Neural cell (in vitro differentiated cells): ENCODE results near the gene TOPORS. TPM values are rescaled to one million over a fixed set of nuclear protein-coding genes. Genes with fewer than 3 reads are reported as not detected.

Experiments
- H2AFZ ChIP-seq: fragments of 200-600, 300-800 bp; sonication (generic), shearing (Covaris generic); 2 replicates; pipeline ENCODE4 v1.6.0; 2014; ENCODE audit warnings: low read depth, mild to moderate bottlenecking, antibody characterized with exemption, low read length, moderate library complexity
- H3F3A ChIP-seq: fragments of 200-600 bp; shearing (Covaris generic); 2 replicates; pipeline ENCODE4 v1.6.1; 2016; ENCODE audit warnings: mild to moderate bottlenecking, moderate library complexity, mixed read lengths, antibody characterized with exemption, low read length; ENCODE audit not compliant: insufficient read depth, poor library complexity, severe bottlenecking
- H3K27ac ChIP-seq: fragments of 200-600, 300-800 bp; sonication (generic), shearing (Covaris generic); 2 replicates; pipeline ENCODE4 v1.5.1; 2014; ENCODE audit warnings: mild to moderate bottlenecking, low read length, moderate library complexity
- H3K27me3 ChIP-seq: fragments of 300-800, 200-600 bp; sonication (generic), shearing (Covaris generic); 2 replicates; pipeline ENCODE4 v1.6.0; 2014; ENCODE audit warnings: mild to moderate bottlenecking, low read depth, low read length, moderate library complexity; ENCODE audit not compliant: insufficient read depth
- H3K36me3 ChIP-seq: fragments of 300-800, 200-600 bp; sonication (generic), shearing (Covaris generic); 2 replicates; pipeline ENCODE4 v1.5.1; 2014; ENCODE audit warnings: mild to moderate bottlenecking, antibody characterized with exemption, low read length, moderate library complexity; ENCODE audit not compliant: insufficient read depth
- H3K4me2 ChIP-seq: fragments of 300-800, 200-600 bp; sonication (generic), shearing (Covaris generic); 2 replicates; pipeline ENCODE4 v1.6.0; 2014; ENCODE audit warnings: mild to moderate bottlenecking, low read length
- H3K4me3 ChIP-seq: fragments of 300-800, 200-600 bp; sonication (generic), shearing (Covaris generic); 2 replicates; pipeline ENCODE4 v1.5.1; 2014; ENCODE audit warnings: mild to moderate bottlenecking, low read length, moderate library complexity
- H3K79me2 ChIP-seq: fragments of 200-600 bp; shearing (Covaris generic); replicated peaks from 2 replicates; pipeline ENCODE4 v1.6.0; 2014; ENCODE audit warnings: mild to moderate bottlenecking, low read length, moderate library complexity; ENCODE audit not compliant: insufficient read depth
- H3K9ac ChIP-seq: fragments of 300-800, 200-600 bp; sonication (generic), shearing (Covaris generic); 2 replicates; pipeline ENCODE4 v1.6.1; 2016; ENCODE audit warnings: mild to moderate bottlenecking, low read length, mixed read lengths
- H3K9me2 ChIP-seq: fragments of 200-600 bp; shearing (Covaris generic); 2 replicates; pipeline ENCODE4 v1.6.1; 2016; ENCODE audit warnings: mild to moderate bottlenecking, low read length, mixed read lengths; ENCODE audit not compliant: insufficient read depth
- H3K9me3 ChIP-seq: fragments of 200-600, 300-800 bp; sonication (generic), shearing (Covaris generic); 2 replicates; pipeline ENCODE4 v1.6.1; 2016; ENCODE audit warnings: mild to moderate bottlenecking, mixed run types, low read length, moderate library complexity, mixed read lengths
- H4K20me1 ChIP-seq: fragments of 200-600 bp; shearing (Covaris generic); 2 replicates; pipeline ENCODE4 v1.6.1; 2016; ENCODE audit warnings: mild to moderate bottlenecking, mixed run types; ENCODE audit not compliant: insufficient read depth
- CTCF ChIP-seq: fragments of 450-650 bp; IDR thresholded peaks from 2 replicates; pipeline ENCODE4 v1.5.1; 2014; ENCODE audit warnings: antibody characterized with exemption, mild to moderate bottlenecking, moderate library complexity; ENCODE audit not compliant: poor library complexity, severe bottlenecking
- EP300 ChIP-seq: fragments of 450-650 bp; conservative IDR thresholded peaks from 2 replicates; pipeline ENCODE4 v1.6.1; 2014; ENCODE audit warnings: antibody characterized with exemption, mild to moderate bottlenecking, moderate library complexity; ENCODE audit not compliant: poor library complexity, severe bottlenecking
- EZH2 ChIP-seq: fragments of 200-600, 300-800 bp; shearing (Covaris generic), sonication (generic); IDR thresholded peaks from 2 replicates; pipeline ENCODE4 v1.6.1; 2014; ENCODE audit warnings: antibody characterized with exemption, low read length, borderline replicate concordance, mild to moderate bottlenecking; ENCODE audit not compliant: insufficient read depth, poor library complexity, severe bottlenecking
- MXI1 ChIP-seq: fragments of 450-650 bp; conservative IDR thresholded peaks from 2 replicates; pipeline ENCODE4 v1.6.1; 2014; ENCODE audit warnings: antibody characterized with exemption, mild to moderate bottlenecking; ENCODE audit not compliant: poor library complexity, severe bottlenecking
- POLR2AphosphoS5 ChIP-seq: IDR thresholded peaks from 2 replicates; pipeline ENCODE4 v1.6.1; 2012
- RAD21 ChIP-seq: fragments of 450-650 bp; conservative IDR thresholded peaks from 2 replicates; pipeline ENCODE4 v1.6.1; 2014; ENCODE audit warnings: antibody characterized with exemption, mild to moderate bottlenecking, moderate library complexity
- REST ChIP-seq: IDR thresholded peaks from 2 replicates; pipeline ENCODE4 v1.6.1; 2012; ENCODE audit warnings: borderline replicate concordance
- SMC3 ChIP-seq: fragments of 450-650 bp; conservative IDR thresholded peaks from 2 replicates; pipeline ENCODE4 v1.6.1; 2014; ENCODE audit warnings: antibody characterized with exemption, mild to moderate bottlenecking, moderate library complexity; ENCODE audit not compliant: poor library complexity
- TAF1 ChIP-seq: IDR thresholded peaks from 2 replicates; pipeline ENCODE4 v1.6.1; 2012; ENCODE audit warnings: low read depth
- polyA plus RNA-seq: library from polyadenylated mRNA; depleted of rRNA; stranded (reverse); fragments of >200 nt; gene quantifications from 2 replicates; pipeline ENCODE4 v1.2.3, GENCODE V29; 2014

Gene TOPORS
- polyA plus RNA-seq, 1 donor from 2014 or later: 18.0 TPM

DNA sequence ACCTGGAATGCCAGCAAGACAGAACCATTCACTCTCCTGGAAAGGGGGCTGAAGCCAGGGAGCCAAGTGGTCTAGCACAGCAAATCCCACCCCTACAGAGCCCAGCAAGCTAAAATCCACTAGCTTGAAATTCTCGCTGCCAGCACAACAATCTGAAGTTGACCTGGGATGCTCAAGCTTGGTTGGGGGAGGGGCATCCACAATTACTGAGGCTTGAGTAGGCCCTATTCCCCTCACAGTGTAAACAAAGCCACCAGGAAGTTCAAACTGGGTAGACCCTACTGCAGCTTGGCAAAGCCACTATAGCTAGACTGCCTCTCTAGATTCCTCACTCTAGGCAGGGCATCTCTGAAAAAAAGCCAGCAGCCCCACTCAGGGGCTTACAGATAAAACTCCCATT, 43.7 kb downstream of the TOPORS start:
- Histone ChIP-seq H2AFZ (no peak overlapping the region), H3K4me3 (no peak overlapping the region), H3F3A (no peaks in the 10 kb centered on the region)

DNA sequence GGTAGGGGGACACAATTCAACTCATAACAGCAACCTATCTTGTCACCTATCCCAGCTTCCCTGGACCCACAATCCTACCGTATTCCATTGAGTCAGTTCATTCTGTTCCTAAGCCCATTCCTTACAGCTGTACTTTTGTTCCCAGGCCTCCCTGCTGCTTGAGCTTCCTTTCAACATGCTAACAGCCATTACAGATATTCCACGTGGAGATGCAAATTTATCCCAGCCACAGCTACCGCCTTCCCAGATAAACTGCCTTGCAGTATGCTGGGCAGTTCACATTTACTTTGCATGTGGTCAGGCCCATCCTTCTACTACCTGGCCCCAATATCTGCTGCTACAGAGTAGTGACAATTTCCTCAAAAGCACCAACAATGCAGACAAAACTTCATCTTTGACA, 49.4 kb downstream of the TOPORS start:
- H3K9me2 ChIP-seq: no peaks in the 10 kb centered on the region
- H3K4me2 ChIP-seq: no peak overlapping the region
- H3K27me3 ChIP-seq: no peaks in the 10 kb centered on the region
- no peaks in the 10 kb centered on the region for H4K20me1 ChIP-seq
- no peaks in the 10 kb centered on the region for H3K36me3 ChIP-seq
- H3F3A ChIP-seq: no peaks in the 10 kb centered on the region
- no peak overlapping the region for H3K27ac ChIP-seq
- no peak overlapping the region for H3K9ac ChIP-seq
- H3K4me3 ChIP-seq: no peak overlapping the region
- H2AFZ ChIP-seq: no peak overlapping the region
- H3K79me2 ChIP-seq: no peaks in the 10 kb centered on the region
- no peaks in the 10 kb centered on the region for H3K9me3 ChIP-seq
- TF ChIP-seq TAF1: no peak
- TF ChIP-seq CTCF: no peak
- no peak for TF ChIP-seq RAD21
- TF ChIP-seq POLR2AphosphoS5: no peak
- TF ChIP-seq EZH2: no peak
- TF ChIP-seq REST: no peak
- no peak for TF ChIP-seq EP300

More for the DNA sequence above, 43.7 kb downstream of the TOPORS start:
- Histone ChIP-seq H3K9ac (no peak overlapping the region), H3K27me3 (no peaks in the 10 kb centered on the region), H3K9me2 (no peaks in the 10 kb centered on the region), H4K20me1 (no peaks in the 10 kb centered on the region), H3K36me3 (no peaks in the 10 kb centered on the region), H3K4me2 (no peak overlapping the region), H3K79me2 (no peaks in the 10 kb centered on the region), H3K9me3 (no peaks in the 10 kb centered on the region), H3K27ac (no peak overlapping the region)
- TF ChIP-seq EP300 (no peak), SMC3 (no peak), CTCF (no peak), TAF1 (no peak), RAD21 (no peak), POLR2AphosphoS5 (no peak), MXI1 (no peak), REST (no peak), EZH2 (no peak)
